NCI-H446 treated with DMSO at 0.1 percent for 48 hours (cell line): ENCODE measurements around the gene PTPRM.
"Not testable (repeated sequence)": the region's sequence is repeated elsewhere in the genome, so short reads cannot be mapped to it uniquely, and the experiment has no call there.

Source experiments
- DNase-seq: peaks from one replicate; lab custom pipeline; 2025; lab: John Stamatoyannopoulos, UW

Gene PTPRM

DNA sequence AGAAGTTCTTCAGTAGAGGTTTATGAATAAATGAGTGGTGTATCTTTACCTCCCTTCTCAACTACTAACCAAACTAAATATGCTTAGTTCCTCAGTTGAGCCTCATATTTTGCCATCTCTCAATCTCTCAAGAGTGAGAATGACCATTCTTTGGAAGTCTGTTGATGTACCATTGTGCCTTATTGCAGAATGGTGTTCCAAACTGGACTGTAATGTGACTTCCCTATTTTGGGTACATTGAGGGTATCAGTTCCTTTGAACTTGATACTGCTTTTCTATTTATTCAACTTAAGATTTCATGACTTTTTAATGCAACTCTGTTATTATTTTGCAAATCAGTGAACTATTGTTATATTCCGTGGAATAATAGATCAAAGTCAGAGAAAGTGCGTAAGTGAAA, 159.4 kb downstream of the PTPRM start:
- no peak for DNase-seq

GRCh38 chr18:7727361-7728076, 160.4 kb downstream of the PTPRM start:
- DNase-seq: no peak

DNA sequence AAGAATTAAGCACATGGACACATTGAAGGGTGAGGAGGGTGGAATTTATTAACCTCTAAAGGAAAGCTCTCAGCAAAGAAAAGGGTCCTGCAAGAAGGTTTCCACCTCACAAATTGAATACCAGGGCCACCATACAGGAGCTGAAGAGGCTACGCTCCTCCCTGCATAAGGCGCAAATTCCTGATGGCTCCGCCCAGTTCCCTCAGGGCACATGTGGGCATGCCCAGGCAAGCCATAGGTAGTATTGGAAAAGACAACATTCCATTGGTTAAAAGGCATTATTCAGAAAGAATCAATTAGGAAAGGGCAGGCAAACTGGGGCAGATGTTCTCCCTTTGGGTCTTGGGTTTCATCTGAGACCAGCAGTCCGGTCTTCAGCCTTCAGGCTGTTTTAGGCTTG, 161.2 kb downstream of the PTPRM start:
- DNase-seq: no peak

- DNase-seq: no peak
Measured at GRCh38 chr18:7729868-7730267, 162.8 kb downstream of the PTPRM start.

GRCh38 chr18:7730682-7731081, 163.6 kb downstream of the PTPRM start:
- no peak for DNase-seq

DNA sequence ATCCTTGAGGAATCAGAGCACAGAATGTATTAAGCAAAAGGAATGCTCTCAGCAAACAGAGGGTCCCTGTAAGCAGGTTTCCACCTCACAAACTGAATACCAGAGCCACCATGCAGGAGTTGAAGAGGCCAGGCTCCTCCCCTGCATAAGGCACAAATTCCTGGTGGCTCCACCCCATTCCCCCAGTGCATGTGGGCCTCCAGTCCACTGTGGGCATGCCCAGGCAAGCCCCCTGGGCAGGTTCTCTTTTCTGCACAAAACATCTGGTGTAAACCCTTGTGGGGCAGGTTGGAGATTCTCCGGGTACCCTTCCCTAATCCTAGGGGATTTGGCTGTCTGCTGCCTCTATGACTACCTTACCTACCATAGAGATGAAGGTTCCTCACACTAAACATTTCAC, 166.5 kb downstream of the PTPRM start:
- DNase-seq: no peak

GRCh38 chr18:7735196-7735595, 168.1 kb downstream of the PTPRM start:
- no peak for DNase-seq

DNA sequence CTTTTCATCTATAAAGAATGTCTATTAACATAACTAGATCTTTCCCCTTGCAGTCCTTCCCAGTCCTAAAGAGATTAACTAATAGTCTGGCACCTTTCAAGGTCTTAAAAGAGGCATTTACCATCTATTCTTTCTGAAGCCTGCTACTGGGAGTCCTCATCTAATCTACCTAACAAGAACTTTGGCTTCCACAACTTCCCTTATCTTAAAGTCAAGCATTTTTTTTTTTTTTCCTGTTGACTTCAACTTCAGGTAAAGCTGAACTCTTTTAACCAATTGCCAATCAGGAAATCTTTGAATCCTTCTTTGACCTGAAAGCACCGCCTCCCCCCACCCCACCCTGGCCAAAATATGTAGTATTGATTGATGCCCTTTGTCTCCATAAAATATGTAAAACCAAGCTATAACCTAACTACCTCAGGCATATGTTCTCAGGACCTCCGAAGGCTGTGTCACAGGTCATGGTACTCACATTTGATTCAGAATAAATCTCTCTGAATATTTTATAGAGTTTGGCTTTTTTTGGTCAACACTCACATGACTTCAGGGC, 168.6 kb downstream of the PTPRM start:
- no peak for DNase-seq

- DNase-seq: not testable (repeated sequence)
Measured at GRCh38 chr18:7736526-7736925, 169.4 kb downstream of the PTPRM start.

DNA sequence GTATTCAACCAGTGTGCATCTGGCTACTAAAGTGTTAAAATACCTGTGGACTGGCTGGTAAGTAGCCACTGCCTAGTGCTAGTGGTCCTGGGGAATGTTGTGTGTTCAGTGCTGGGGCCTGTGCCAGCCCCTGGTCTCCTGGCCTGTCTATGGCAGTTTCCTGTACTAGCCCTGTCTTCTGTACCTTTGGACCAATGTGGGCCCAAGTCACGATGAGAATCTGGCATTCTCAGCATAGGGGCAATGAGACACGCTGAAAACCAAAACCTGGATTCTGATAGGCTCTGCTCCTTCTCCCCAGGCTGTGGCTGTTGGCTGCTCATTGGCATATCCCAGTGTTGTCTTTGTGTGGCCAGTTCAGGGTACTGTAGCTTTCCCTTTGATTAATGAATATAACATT, 170.4 kb downstream of the PTPRM start:
- no peak for DNase-seq

DNA sequence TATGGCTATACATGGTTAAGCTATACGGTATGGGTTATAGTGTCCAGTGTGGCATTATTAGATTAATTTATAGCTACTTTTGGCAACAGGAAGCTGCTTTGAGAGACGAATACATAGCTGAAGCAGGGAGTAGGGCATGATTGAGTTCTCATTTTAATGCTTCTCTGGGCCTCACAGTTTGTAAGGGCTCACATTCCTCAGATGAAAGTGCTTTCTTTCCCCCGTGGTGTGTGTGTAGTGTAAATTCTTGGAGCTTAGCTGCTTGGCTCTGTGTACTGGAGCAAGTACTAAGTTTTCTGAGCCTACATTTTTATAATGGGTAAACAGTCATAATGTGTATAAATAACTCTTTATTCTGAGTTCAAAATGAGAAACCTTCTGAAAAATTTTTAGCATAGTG, 173.7 kb downstream of the PTPRM start:
- no peak for DNase-seq

GRCh38 chr18:7741640-7742039, 174.5 kb downstream of the PTPRM start:
- no peak for DNase-seq

- DNase-seq: no peak
Measured at GRCh38 chr18:7742224-7742623, 175.1 kb downstream of the PTPRM start.

DNA sequence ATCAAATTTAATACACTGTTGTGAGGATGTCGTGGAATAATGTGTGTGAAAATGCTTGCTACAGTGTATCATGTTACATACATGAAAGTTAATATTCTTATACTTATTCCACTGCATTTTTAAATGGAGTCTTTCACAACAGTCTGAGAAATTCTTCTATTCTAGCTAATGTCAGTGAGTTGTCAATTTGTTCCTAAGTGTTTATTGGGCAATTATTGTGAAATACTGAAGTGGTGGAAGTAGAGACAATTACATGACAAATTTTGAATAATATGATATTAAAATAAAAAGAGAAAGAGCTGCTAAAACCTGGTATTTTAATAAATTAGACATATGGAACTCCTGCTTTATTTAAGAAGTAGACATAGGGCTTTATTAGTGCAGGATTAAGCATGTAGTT, 176.1 kb downstream of the PTPRM start:
- no peak for DNase-seq

- DNase-seq: no peak
Measured at GRCh38 chr18:7746106-7746505, 179.0 kb downstream of the PTPRM start.

DNA sequence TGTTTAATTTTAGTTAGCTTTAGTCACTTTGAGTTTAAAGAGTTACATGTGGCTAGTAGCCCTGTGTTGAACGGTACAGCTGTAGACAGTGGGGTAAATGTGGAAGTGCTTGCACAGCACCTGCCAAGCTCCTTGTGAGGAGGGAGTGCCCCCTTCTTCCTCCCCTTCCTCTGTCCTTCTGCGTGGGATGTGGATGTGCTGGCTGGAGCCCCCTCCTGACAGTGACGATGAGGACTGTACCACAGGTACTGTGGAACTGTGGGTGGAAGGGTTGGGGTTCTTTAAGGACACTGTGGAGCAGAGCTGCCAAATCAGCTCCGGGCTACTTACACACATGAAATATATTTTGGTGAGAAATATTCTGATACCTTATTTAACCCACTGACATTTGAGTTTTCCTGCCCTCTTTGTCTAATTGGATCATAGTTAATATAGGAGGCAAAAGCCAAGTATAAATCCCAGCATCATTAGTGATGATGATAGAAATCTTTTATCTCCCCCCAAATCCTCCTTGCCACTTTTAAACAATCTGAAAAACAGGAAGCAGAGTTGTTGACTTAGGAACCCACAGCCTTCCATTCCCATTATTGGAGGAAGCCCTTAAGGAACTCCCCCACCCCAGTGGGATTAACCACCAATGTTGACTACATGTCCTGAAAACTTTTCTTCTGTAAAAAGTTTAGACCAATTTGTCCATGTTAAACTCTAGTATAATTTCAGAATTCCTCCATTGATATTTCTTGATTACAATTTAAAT, 181.3 kb downstream of the PTPRM start:
- no peak for DNase-seq

- DNase-seq: no peak
Measured at GRCh38 chr18:7749008-7749405, 181.9 kb downstream of the PTPRM start.

- DNase-seq: no peak
Measured at GRCh38 chr18:7749510-7749981, 182.4 kb downstream of the PTPRM start.

GRCh38 chr18:7750095-7750663, 183.1 kb downstream of the PTPRM start:
- DNase-seq: no peak

DNA sequence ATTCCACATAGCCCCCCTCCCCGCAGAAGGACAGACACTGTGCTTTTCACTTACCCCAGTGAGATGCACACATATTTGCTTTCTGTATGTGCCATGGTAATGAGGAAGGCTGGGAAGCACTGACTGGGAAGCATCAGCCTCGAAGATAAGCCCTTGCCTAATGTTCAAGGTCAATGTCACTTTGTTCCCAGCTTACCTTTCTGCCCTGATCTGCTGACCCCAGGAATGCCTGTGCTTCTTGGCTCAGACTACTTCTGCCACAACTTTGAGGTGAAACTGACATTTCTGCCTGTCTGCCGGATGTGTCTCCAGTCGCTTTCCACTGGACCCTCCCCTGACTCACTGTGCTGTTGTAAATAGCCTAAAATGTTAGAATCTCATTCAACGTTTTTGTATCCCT, 183.8 kb downstream of the PTPRM start:
- no peak for DNase-seq

DNA sequence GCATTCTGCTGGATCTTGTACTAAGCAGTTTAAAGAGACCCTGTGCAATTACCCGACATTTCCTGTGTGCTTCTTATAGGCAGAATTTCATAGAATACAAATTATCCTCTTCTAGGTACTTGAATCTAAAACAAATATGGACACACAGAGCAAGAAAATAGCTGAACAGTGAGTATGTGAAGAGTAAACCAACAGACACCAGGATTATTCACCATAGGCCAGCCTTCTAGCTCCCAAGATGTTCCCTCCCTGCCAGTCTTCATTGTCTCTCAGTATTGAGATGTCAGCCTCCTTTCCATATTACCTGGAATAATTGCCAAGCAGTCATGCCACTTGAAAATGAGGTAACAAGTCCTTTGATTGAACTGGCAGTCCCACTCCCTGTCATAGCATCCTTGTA, 187.1 kb downstream of the PTPRM start:
- DNase-seq: no peak

DNA sequence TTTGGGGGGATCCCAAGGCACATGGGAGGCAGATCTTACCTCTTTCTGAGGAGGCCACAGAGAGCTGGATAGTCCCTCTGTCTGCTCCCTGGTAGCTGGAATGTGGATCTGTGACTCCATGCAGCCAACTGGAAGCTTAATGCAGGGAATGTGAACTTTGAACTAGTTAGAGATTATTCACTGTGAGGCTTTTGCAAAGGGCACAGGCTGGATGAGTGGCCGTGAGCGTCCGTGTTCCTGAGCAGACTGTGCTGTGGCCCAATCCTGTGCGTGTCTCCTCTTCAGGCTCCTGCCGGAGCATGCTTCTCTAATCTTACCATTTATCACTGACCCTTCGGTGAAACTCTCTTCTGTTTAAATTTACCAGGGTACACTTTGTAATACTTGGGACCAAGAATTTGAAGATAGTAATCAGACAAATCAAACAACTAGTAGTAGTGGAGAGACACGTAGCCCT, 187.6 kb downstream of the PTPRM start:
- DNase-seq: no peak
